ENCODE results near the gene DPY19L1.

DNA sequence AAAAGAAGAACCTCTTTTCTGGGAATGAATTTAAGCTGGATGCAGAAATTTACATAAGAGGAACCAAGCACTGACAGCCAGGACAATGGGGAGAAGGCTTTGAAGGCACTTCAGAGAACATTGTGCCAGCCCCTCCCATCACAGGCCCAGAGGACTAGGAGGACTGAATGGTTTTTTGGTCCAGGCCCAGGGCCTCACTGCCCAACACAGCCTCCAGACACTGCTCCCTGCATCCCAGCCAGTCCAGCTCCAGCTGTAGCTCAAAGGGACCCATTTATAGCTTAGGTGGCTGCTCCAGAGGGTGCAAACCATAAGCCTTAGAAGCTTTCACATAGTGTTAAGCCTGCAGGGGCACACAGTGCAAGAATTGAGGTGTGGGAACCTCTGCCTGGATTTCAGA lies 142.1 kb downstream of the DPY19L1 start:
- TF ChIP-seq CTCF (IDR thresholded peaks at IDR 0.05) (no peak), POLR2A (IDR thresholded peaks at IDR 0.05; ENCODE audit: low read depth) (no peak), POLR2AphosphoS5 (IDR thresholded peaks at IDR 0.05) (no peak)

Data from esophagus muscularis mucosa (tissue), 3 donors.